GM12878 (cell line): ENCODE measurements around the gene MMP15. TPM values are rescaled to one million over a fixed set of nuclear protein-coding genes. Genes with fewer than 3 reads are reported as not detected.

Experiments
- ATAC-seq: fragments of 200-7000 bp; cut with Tn5 transposase; 3 replicates; pipeline ENCODE4 v1.9.1; 2020; ENCODE audit warnings: mild to moderate bottlenecking, moderate library complexity
- BruUV-seq: library from RNA; stranded (reverse); fragments of 400-500 nt; replicated peaks from 2 replicates; lab custom pipeline; 2021; lab: Mats Ljungman, UMichigan
- CTCF ChIA-PET: fragments of 300-600 bp; sonication (Branson Sonifier 250); formaldehyde crosslinking; extraction: SDS; loops from one replicate; lab custom pipeline; 2021; ENCODE audit warnings: inconsistent platforms; lab: Yijun Ruan, JAX
- POLR2A ChIA-PET: fragments of 350-600 bp; formaldehyde crosslinking; extraction: SDS; loops from one replicate; lab custom pipeline; 2021; ENCODE audit warnings: inconsistent platforms; lab: Charles Lee
- RAD21 ChIA-PET: fragments of 300-600 bp; sonication (Branson Sonifier 250); formaldehyde crosslinking; loops from one replicate; lab custom pipeline; 2023; ENCODE audit warnings: antibody characterized with exemption; ENCODE audit not compliant: unreplicated experiment; lab: Charles Lee
- SMC1A ChIA-PET: fragments of 300-600 bp; sonication (Branson Sonifier 250); formaldehyde crosslinking; loops from one replicate; lab custom pipeline; 2023; ENCODE audit not compliant: unreplicated experiment, uncharacterized antibody; lab: Charles Lee
- DNase-seq: peaks from one replicate; pipeline ENCODE4 v3.0.0-alpha.2; 2011; ENCODE audit warnings: low read depth, low spot score
- FAIRE-seq: peaks from 3 replicates; lab custom pipeline; 2011; peaks lifted over from hg19 to GRCh38; lab: Jason Lieb, UNC
- H2AFZ ChIP-seq: 2 replicates; pipeline ENCODE4 v1.6.0; 2011; ENCODE audit warnings: low read depth, low read length, control low read depth; ENCODE audit not compliant: control insufficient read depth
- H3K27ac ChIP-seq: 2 replicates; pipeline ENCODE4 v1.5.1; 2011; ENCODE audit warnings: control low read depth; ENCODE audit not compliant: control insufficient read depth, insufficient read depth
- H3K27me3 ChIP-seq, 2 experiments: replicated peaks in 1 of 2; 2 replicates each; pipeline versions ENCODE4 v1.6.0 to v1.6.1; 2011; ENCODE audit warnings: low read length in 1 of 2; ENCODE audit not compliant: control insufficient read depth in 2 of 2, insufficient read depth in 2 of 2
- H3K36me3 ChIP-seq, 2 experiments: 2 replicates each; pipeline ENCODE4 v1.5.1; 2011; ENCODE audit warnings: low read length in 1 of 2; ENCODE audit not compliant: control insufficient read depth in 2 of 2, insufficient read depth in 2 of 2
- H3K4me1 ChIP-seq: 2 replicates; pipeline ENCODE4 v1.6.1; 2011; ENCODE audit warnings: mild to moderate bottlenecking, low read length, moderate library complexity, mixed read lengths; ENCODE audit not compliant: control insufficient read depth, insufficient read depth
- H3K4me2 ChIP-seq: 2 replicates; pipeline ENCODE4 v1.6.0; 2011; ENCODE audit warnings: control low read depth; ENCODE audit not compliant: control insufficient read depth, insufficient read depth
- H3K4me3 ChIP-seq: fragments of 200-600 bp; sonication (generic); 2 replicates; pipeline ENCODE4 v1.5.1; 2016
- H3K79me2 ChIP-seq: 2 replicates; pipeline ENCODE4 v1.6.0; 2011; ENCODE audit warnings: low read length; ENCODE audit not compliant: control insufficient read depth, insufficient read depth
- H3K9ac ChIP-seq: 2 replicates; pipeline ENCODE4 v1.8.0; 2011; ENCODE audit warnings: low read length, control low read depth, mixed read lengths; ENCODE audit not compliant: control insufficient read depth, insufficient read depth
- H3K9me3 ChIP-seq: replicated peaks from 3 replicates; pipeline ENCODE4 v1.5.1; 2011; ENCODE audit warnings: mild to moderate bottlenecking, low read length; ENCODE audit not compliant: control insufficient read depth, insufficient read depth
- H4K20me1 ChIP-seq: 2 replicates; pipeline ENCODE4 v1.6.0; 2011; ENCODE audit not compliant: control insufficient read depth, insufficient read depth
- EZH2 ChIP-seq: IDR thresholded peaks from 2 replicates; pipeline ENCODE4 v1.6.1; 2012; ENCODE audit warnings: low read depth, mild to moderate bottlenecking, control low read depth, inconsistent platforms, low read length, borderline replicate concordance; ENCODE audit not compliant: control insufficient read depth
- HDAC2 ChIP-seq: fragments of 200-600 bp; sonication (generic); IDR thresholded peaks from 2 replicates; pipeline ENCODE4 v1.6.1; 2017
- KAT2A ChIP-seq: conservative IDR thresholded peaks from 2 replicates; pipeline ENCODE4 v1.6.1; 2011; ENCODE audit warnings: low read depth, low read length; ENCODE audit not compliant: control insufficient read depth
- NFIC ChIP-seq: IDR thresholded peaks from 2 replicates; pipeline ENCODE4 v1.6.1; 2012; ENCODE audit warnings: low read depth, mild to moderate bottlenecking, inconsistent platforms, low read length, moderate library complexity
- NRF1 ChIP-seq: conservative IDR thresholded peaks from 2 replicates; pipeline ENCODE4 v1.6.1; 2011; ENCODE audit warnings: mild to moderate bottlenecking, low read depth, low read length, improper control_type of control experiment
- PML ChIP-seq: IDR thresholded peaks from 2 replicates; pipeline ENCODE4 v1.6.1; 2012; ENCODE audit warnings: low read length, inconsistent platforms
- SUPT20H ChIP-seq: IDR thresholded peaks from 2 replicates; pipeline ENCODE4 v1.6.1; 2011; ENCODE audit warnings: low read depth, mild to moderate bottlenecking, low read length, moderate library complexity, borderline replicate concordance; ENCODE audit not compliant: control insufficient read depth
- WGBS: methylation state at CpG from one replicate; pipeline ENCODE4 v1.1.6; 2016; ENCODE audit warnings: low lambda C conversion rate; ENCODE audit not compliant: insufficient replicate concordance, insufficient coverage; ENCODE audit errors: missing lambda C conversion rate; 5-methylcytosine and 5-hydroxymethylcytosine counted together
- in situ Hi-C: fragments of 300-500 bp; cut with MboI; formaldehyde crosslinking; loops from 9 replicates; pipeline ENCODE4 v1.14.3; 2018; ENCODE audit warnings: mixed read lengths
- intact Hi-C: fragments of 100-400 bp; cut with micrococcal nuclease; formaldehyde crosslinking; loops from one replicate; pipeline ENCODE4 v1.14.2; 2022; ENCODE audit not compliant: unreplicated experiment
- polyA plus RNA-seq, 11 experiments: library from polyadenylated mRNA; depleted of rRNA in 4 of 11; unstranded in 6 of 11; stranded (reverse) in 5 of 11; fragments of >200 nt; fragmentation: Nextera tagmentation in 4 of 11; fragmentation: Illumina TruSeq in 1 of 11; extraction: Ambion mirVana in 4 of 11; extraction: Trizol in 1 of 11; gene quantifications; 1 replicate in 1 of 11; 2 replicates in 10 of 11; pipeline versions ENCODE4 v1.2.1 to v1.2.3, GENCODE V29; 2011 to 2016; ENCODE audit warnings: inconsistent platforms in 2 of 11, missing spikeins in 2 of 11, low read depth in 1 of 11
- total RNA-seq, 4 experiments: library from RNA; depleted of rRNA in 3 of 4; stranded (reverse); fragments of >200 nt in 3 of 4; fragmentation: Illumina TruSeq in 1 of 4; extraction: Trizol in 1 of 4; gene quantifications; 2 replicates each; pipeline versions ENCODE4 v1.2.1 to v1.2.3, GENCODE V29; 2013 to 2021
- TF ChIP-seq, protein P1 (sequence below): fragments of 450-650 bp; IDR thresholded peaks from 2 replicates; pipeline ENCODE4 v1.6.1; 2017; ENCODE audit warnings: borderline replicate concordance
- TF ChIP-seq, protein P2 (sequence below): IDR thresholded peaks from 2 replicates; pipeline ENCODE4 v1.6.1; 2011; ENCODE audit warnings: mild to moderate bottlenecking, low read depth, low read length, moderate library complexity; ENCODE audit not compliant: insufficient replicate concordance
- TF ChIP-seq, protein P3 (sequence below): fragments of 150-350 bp; IDR thresholded peaks from 2 replicates; pipeline ENCODE4 v1.6.1; 2014; ENCODE audit warnings: mild to moderate bottlenecking, low read depth, low read length

MMP15 gene
- total and polyA plus RNA-seq, 10 of the 15 experiments (the other 5 are each of a cell fraction or from before 2014, with no cell fraction given) = 0.08 to 0.56 (median 0.10) TPM; not detected in 7

GRCh38 chr16:58044266-58045019 is 18.9 kb downstream of the MMP15 start:
- ATAC-seq = no peak
- Histone ChIP-seq H3K9me3 (no peaks in the 10 kb centered on the region), H3K27me3 (no peaks in the 10 kb centered on the region), H2AFZ (no peak overlapping the region), H3K79me2 (no peaks in the 10 kb centered on the region), H3K4me3 (no peak overlapping the region), H3K27ac (no peak overlapping the region), H3K4me2 (no peak overlapping the region), H3K4me1 (no peaks in the 10 kb centered on the region), H4K20me1 (no peaks in the 10 kb centered on the region), H3K36me3 (no peaks in the 10 kb centered on the region), H3K9ac (no peak overlapping the region)
- RAD21 ChIA-PET = no interaction called here
- CTCF ChIA-PET = no interaction called here
- no peak for FAIRE-seq
- TF ChIP-seq HDAC2 (no peak), NFIC (no peak), PML (no peak), KAT2A (no peak), SUPT20H (no peak), EZH2 (no peak), NRF1 (no peak)
- TF ChIP-seq, protein P1, sequence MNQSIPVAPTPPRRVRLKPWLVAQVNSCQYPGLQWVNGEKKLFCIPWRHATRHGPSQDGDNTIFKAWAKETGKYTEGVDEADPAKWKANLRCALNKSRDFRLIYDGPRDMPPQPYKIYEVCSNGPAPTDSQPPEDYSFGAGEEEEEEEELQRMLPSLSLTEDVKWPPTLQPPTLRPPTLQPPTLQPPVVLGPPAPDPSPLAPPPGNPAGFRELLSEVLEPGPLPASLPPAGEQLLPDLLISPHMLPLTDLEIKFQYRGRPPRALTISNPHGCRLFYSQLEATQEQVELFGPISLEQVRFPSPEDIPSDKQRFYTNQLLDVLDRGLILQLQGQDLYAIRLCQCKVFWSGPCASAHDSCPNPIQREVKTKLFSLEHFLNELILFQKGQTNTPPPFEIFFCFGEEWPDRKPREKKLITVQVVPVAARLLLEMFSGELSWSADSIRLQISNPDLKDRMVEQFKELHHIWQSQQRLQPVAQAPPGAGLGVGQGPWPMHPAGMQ = no peak
- TF ChIP-seq, protein P2, sequence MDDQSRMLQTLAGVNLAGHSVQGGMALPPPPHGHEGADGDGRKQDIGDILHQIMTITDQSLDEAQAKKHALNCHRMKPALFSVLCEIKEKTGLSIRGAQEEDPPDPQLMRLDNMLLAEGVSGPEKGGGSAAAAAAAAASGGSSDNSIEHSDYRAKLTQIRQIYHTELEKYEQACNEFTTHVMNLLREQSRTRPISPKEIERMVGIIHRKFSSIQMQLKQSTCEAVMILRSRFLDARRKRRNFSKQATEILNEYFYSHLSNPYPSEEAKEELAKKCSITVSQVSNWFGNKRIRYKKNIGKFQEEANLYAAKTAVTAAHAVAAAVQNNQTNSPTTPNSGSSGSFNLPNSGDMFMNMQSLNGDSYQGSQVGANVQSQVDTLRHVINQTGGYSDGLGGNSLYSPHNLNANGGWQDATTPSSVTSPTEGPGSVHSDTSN = no peak
- TF ChIP-seq, protein P3, sequence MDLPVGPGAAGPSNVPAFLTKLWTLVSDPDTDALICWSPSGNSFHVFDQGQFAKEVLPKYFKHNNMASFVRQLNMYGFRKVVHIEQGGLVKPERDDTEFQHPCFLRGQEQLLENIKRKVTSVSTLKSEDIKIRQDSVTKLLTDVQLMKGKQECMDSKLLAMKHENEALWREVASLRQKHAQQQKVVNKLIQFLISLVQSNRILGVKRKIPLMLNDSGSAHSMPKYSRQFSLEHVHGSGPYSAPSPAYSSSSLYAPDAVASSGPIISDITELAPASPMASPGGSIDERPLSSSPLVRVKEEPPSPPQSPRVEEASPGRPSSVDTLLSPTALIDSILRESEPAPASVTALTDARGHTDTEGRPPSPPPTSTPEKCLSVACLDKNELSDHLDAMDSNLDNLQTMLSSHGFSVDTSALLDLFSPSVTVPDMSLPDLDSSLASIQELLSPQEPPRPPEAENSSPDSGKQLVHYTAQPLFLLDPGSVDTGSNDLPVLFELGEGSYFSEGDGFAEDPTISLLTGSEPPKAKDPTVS = no peak
- in situ Hi-C loops (no loop called here), intact Hi-C loops (no loop called here)
- no TSS peak for BruUV-seq
- DNase-seq = no peak
- POLR2A ChIA-PET = no interaction called here
- WGBS = 70% methylated on average over 9 of the region's 9 CpGs
- SMC1A ChIA-PET = no interaction called here
